IPS DF 6.9 (cell line): ENCODE results near the gene ANO6.
"Not testable (repeated sequence)": the region's sequence is repeated elsewhere in the genome, so short reads cannot be mapped to it uniquely, and the experiment has no call there.

Experiments used
- DNase-seq: peaks from one replicate; pipeline ENCODE4 v3.0.0-alpha.2; 2013; ENCODE audit warnings: low read depth, low spot score
- H3K27ac ChIP-seq: one replicate; pipeline ENCODE4 v1.5.1; 2013; ENCODE audit warnings: low read length, control low read depth
- H3K27me3 ChIP-seq: 2 replicates; pipeline ENCODE4 v1.6.1; 2013; ENCODE audit warnings: mild to moderate bottlenecking, low read length; ENCODE audit not compliant: control insufficient read depth, insufficient read depth
- H3K36me3 ChIP-seq: 2 replicates; pipeline ENCODE4 v1.6.1; 2013; ENCODE audit warnings: low read length; ENCODE audit not compliant: control insufficient read depth, insufficient read depth
- H3K4me1 ChIP-seq: 2 replicates; pipeline ENCODE4 v1.6.1; 2013; ENCODE audit warnings: low read length; ENCODE audit not compliant: control insufficient read depth, insufficient read depth
- H3K4me3 ChIP-seq: 2 replicates; pipeline ENCODE4 v1.5.1; 2013; ENCODE audit warnings: mild to moderate bottlenecking, low read length
- H3K9me3 ChIP-seq: 2 replicates; pipeline ENCODE4 v1.6.1; 2013; ENCODE audit warnings: low read length, inconsistent platforms; ENCODE audit not compliant: control insufficient read depth, insufficient read depth
- WGBS: extraction: QIAGEN DNeasy Blood & Tissue Kit; methylation state at CpG from one replicate; pipeline ENCODE4 v1.1.7; 2013; ENCODE audit warnings: mixed read lengths, missing lambda C conversion rate; ENCODE audit not compliant: insufficient read length, insufficient coverage; 5-methylcytosine and 5-hydroxymethylcytosine counted together

Gene ANO6

DNA sequence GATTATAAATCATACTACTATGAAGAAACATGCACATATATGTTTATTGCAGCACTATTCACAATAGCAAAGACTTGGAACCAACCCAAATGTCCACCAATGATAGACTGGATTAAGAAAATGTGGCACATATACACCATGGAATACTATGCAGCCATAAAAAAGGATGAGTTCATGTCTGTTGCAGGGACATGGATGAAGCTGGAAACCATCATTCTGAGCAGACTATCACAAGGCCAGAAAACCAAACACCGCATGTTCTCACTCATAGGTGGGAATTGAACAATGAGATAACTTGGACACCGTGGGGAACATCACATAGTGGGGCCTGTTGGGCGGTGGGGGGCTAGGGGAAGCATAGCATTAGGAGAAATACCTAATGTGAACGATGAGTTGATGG, 181.6 kb downstream of the ANO6 start:
- WGBS, result no CpG with 5 or more reads among the region's 4 CpGs
- H3K9me3 ChIP-seq, DNase-seq, H3K27ac ChIP-seq, H3K4me3 ChIP-seq, H3K4me1 ChIP-seq, H3K27me3 ChIP-seq, H3K36me3 ChIP-seq: not testable (repeated sequence)

GRCh38 chr12:45398552-45398951, 182.7 kb downstream of the ANO6 start:
- Histone ChIP-seq H3K4me3 (no peak overlapping the region), H3K9me3 (no peaks in the 10 kb centered on the region), H3K27ac (no peak overlapping the region), H3K36me3 (peaks cover 3% of the 10 kb centered on the region; the same call in 1 of the 2 replicates), H3K27me3 (no peaks in the 10 kb centered on the region), H3K4me1 (no peaks in the 10 kb centered on the region)
- WGBS, result 100% methylated on average over 2 of the region's 4 CpGs
- DNase-seq, result no peak

DNA sequence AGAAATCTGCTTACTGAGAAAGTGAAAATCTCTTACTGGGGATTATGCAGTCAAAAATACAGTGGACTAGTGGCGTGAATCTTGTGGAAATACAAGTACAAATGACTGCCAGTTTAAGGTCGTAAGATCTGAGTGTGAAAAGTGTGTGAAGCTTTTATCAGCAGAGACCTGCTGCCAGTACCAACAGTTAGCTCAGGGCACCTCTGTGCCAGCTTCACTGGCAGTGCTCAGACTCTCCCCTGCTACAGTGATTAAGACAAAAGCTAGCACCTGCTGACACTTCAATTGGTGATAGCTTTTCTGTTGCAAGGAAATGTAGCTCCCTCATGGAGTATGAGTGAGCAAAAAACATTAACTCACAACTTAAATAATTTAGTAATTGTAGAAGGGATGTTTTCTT, 185.1 kb downstream of the ANO6 start:
- DNase-seq, result no peak
- Histone ChIP-seq H3K27me3 (no peaks in the 10 kb centered on the region), H3K36me3 (peaks cover 3% of the 10 kb centered on the region; the same call in 1 of the 2 replicates), H3K27ac (no peak overlapping the region), H3K9me3 (no peaks in the 10 kb centered on the region), H3K4me3 (no peak overlapping the region), H3K4me1 (no peaks in the 10 kb centered on the region)
- no CpG with 5 or more reads among the region's 2 CpGs for WGBS

DNA sequence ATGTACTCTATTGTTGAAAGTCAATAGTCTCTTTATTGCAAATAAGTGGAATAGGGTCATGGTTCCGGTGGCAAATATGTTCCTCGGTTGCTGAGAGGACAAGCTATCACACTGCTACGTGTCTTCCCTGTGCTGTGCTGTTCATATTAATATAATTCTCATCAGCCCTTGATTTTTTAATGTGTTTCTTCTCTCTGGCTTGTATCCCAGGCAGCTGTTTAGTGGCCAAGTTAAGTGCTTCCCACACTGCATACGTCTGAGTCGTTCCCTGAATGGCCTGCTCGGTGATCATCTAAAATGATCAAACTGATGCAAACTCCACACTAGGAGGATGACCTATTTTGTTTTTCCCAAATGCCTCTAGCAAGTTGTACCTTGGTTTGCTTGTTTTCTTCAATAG, 186.4 kb downstream of the ANO6 start:
- WGBS, result no CpG with 5 or more reads among the region's 6 CpGs
- H3K27ac ChIP-seq, result no peak overlapping the region
- no peak for DNase-seq
- peaks cover 3% of the 10 kb centered on the region; the same call in 1 of the 2 replicates for H3K36me3 ChIP-seq
- no peaks in the 10 kb centered on the region for H3K4me1 ChIP-seq
- no peaks in the 10 kb centered on the region for H3K27me3 ChIP-seq
- no peak overlapping the region for H3K4me3 ChIP-seq
- H3K9me3 ChIP-seq, result no peaks in the 10 kb centered on the region

DNA sequence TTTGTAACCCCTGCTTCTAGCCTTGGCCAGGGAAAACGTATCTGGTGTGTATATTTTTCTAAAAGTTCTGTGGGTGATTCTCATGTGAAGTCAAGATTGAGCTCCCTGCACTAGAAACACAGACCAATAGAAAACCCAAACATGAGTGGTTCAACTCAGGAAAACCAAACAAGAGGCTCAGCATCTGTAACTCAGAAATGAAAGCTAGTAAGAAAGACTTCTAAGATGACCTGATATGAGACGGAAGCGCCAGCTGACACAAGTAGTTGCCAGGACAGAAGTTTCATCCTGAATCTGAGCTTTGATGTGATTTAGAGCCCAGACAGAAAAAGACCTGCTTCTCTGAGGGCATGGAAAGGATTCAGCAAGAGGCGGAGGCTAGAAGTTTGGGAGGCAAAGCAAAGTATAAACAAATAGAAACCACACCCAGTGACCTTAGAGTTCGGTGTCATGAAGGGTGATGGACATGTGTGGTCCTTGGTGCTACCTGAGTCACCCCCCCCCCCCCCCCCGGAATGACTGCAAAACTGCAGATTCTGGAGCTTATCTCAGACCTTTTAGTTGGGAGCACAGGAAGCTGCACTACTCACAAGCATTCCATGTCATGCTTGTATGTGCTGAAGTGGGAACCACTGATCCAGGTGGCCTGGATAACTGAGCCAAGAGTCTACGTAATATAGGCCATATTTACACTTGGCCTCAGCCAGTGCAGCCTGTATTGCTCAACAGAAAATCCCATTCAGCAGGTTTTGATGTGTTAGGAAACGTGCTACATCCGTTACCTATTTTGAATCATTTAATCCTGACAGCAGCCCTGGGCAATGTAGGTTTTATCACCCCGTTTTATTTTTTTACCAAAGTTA, 191.3 kb downstream of the ANO6 start:
- no CpG with 5 or more reads among the region's 10 CpGs for WGBS
- Histone ChIP-seq H3K4me1 (no peaks in the 10 kb centered on the region), H3K9me3 (no peaks in the 10 kb centered on the region), H3K4me3 (no peak overlapping the region), H3K27ac (no peak overlapping the region), H3K36me3 (peaks cover 5% of the 10 kb centered on the region; the same call in 1 of the 2 replicates), H3K27me3 (no peaks in the 10 kb centered on the region)
- DNase-seq, result no peak

DNA sequence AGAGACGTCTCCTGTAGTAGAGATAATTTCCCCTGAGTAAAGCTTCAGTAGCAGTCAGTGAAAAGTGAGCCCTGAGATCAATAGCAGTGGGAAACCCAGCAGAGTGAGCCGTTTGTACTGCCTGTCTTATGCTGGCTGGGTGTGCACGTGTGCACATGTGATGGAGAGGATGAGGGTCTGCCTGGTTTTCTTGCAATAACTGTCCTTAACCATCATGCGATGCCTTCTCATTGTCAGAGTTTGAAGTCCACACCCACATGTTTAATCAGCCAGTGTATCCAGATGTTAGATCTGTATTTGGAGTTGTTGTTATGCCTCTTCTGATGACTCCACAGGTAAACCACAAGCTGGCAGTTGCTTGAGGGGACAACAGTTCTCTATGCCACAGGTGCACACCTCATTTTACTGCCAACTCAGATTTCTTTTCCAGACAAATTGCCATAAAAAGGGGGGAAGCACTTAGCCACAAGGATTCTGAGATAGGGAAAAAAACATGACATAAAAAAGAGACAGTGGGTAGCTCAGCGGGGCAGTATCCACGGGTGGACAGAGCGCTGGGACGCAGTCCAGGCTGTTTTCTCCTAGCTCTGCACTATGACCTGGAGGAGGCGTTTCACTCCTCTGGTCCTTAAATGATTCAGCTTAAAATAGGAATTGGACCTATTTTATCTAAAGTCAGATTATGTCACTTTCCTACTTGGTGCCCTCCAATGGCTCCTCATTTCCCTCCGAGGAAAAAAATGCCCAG, 192.3 kb downstream of the ANO6 start:
- H3K4me1 ChIP-seq, result no peaks in the 10 kb centered on the region
- no peak for DNase-seq
- H3K4me3 ChIP-seq, result no peak overlapping the region
- H3K36me3 ChIP-seq, result peaks cover 5% of the 10 kb centered on the region; the same call in 1 of the 2 replicates
- no peak overlapping the region for H3K27ac ChIP-seq
- H3K27me3 ChIP-seq, result no peaks in the 10 kb centered on the region
- WGBS, result no CpG with 5 or more reads among the region's 10 CpGs
- H3K9me3 ChIP-seq, result no peaks in the 10 kb centered on the region

DNA sequence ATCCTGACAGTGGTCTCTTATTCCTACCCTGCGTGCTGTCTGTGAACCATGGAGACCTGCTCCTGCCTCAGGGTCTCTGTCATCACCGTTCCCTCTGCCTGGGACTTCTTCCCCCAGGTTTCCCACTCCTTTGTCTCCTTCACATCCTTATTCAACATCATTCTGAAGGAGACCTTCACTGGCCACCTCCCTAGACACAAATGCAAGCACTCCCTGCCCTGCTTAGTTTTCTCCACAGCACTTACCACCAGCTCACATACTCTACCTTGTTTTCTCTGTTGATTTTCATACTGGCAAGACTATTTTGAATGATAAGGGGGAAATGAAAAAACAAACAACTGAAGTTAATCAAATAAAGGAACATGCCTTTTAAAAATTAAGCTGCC, 192.8 kb downstream of the ANO6 start:
- Histone ChIP-seq H3K4me1 (no peaks in the 10 kb centered on the region), H3K4me3 (no peak overlapping the region), H3K36me3 (peaks cover 2% of the 10 kb centered on the region; the same call in 1 of the 2 replicates), H3K27me3 (no peaks in the 10 kb centered on the region), H3K27ac (no peak overlapping the region), H3K9me3 (no peaks in the 10 kb centered on the region)
- no peak for DNase-seq
- no CpG with 5 or more reads among the region's 2 CpGs for WGBS

DNA sequence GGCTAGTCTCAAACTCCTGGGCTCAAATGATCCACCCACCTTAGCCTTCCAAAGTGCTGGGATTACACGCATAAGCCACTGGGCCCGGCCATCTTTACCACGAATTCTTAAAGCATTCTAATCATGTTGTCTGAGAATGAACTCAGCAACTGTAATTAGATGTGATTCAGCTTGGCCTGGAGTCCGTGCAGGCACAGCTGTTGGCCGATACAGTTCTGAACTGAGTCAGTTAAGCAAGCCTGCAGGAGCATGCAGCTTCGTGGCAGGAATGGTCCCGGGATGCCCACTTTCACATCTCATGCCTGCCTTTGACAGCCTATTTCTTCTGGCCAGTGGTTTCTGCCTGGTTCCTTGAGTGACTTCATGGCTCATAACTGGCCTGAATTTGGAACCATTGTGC, 194.1 kb downstream of the ANO6 start:
- Histone ChIP-seq H3K36me3 (peaks cover 2% of the 10 kb centered on the region; the same call in 1 of the 2 replicates), H3K4me3 (no peak overlapping the region), H3K27ac (no peak overlapping the region), H3K27me3 (no peaks in the 10 kb centered on the region), H3K9me3 (no peaks in the 10 kb centered on the region), H3K4me1 (no peaks in the 10 kb centered on the region)
- no CpG with 5 or more reads among the region's 7 CpGs for WGBS
- DNase-seq, result no peak

GRCh38 chr12:45411626-45412025, 195.7 kb downstream of the ANO6 start:
- Histone ChIP-seq H3K4me3 (no peak overlapping the region), H3K36me3 (peaks cover 7% of the 10 kb centered on the region), H3K4me1 (no peaks in the 10 kb centered on the region), H3K27me3 (no peaks in the 10 kb centered on the region), H3K9me3 (no peaks in the 10 kb centered on the region), H3K27ac (no peak overlapping the region)
- no peak for DNase-seq
- no CpG with 5 or more reads among the region's 7 CpGs for WGBS

DNA sequence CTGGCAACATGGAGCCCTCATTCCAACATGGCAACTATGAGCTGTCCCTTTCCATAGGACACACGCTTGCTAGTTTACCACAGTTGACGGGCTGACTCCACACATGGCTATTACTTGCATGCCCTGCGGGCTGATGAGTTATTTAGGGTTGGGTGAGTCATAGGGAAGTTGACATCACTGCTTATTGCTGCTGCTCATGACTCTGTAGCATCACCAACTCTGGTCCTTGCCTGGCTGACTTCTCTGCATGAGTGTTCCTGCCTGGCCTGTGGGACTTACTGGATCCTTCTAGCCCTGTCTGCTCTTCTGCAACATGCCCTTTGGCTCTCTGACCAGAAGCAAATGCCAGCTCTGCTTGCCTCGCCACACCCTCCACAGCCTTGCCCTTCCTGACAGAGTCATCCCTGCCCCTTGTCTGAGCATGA, 199.5 kb downstream of the ANO6 start:
- Histone ChIP-seq H3K36me3 (peaks cover 8% of the 10 kb centered on the region), H3K4me3 (no peak overlapping the region), H3K9me3 (no peaks in the 10 kb centered on the region), H3K27ac (no peak overlapping the region), H3K27me3 (no peaks in the 10 kb centered on the region), H3K4me1 (no peaks in the 10 kb centered on the region)
- WGBS, result no CpG with 5 or more reads among the region's 4 CpGs
- DNase-seq, result no peak
